GM23338 (cell line): ENCODE results near the gene SMIM31. TPM values are rescaled to one million over a fixed set of nuclear protein-coding genes. Genes with fewer than 3 reads are reported as not detected.
A peak's percentile ranks its signal among the peaks of the same experiment; 100 is the strongest.

ENCODE experiments used
- ATAC-seq: fragments of 200-7000 bp; cut with Tn5 transposase; 3 replicates; pipeline ENCODE4 v1.9.1; 2020
- DNase-seq: peaks from one replicate; pipeline ENCODE4 v3.0.0-alpha.2; 2015; ENCODE audit warnings: low spot score
- H2AFZ ChIP-seq: fragments of 200-600 bp; sonication (generic); 2 replicates; pipeline ENCODE4 v1.8.0; 2016; ENCODE audit warnings: antibody characterized with exemption, mild to moderate bottlenecking, moderate library complexity
- H3F3A ChIP-seq: fragments of 200-600 bp; sonication (generic); replicated peaks from 2 replicates; pipeline ENCODE4 v1.8.0; 2017; ENCODE audit warnings: antibody characterized with exemption, mixed run types, low read depth
- H3K27ac ChIP-seq: fragments of 200-600 bp; sonication (generic); 2 replicates; pipeline ENCODE4 v1.6.1; 2016; ENCODE audit warnings: low read depth
- H3K27me3 ChIP-seq: fragments of 200-600 bp; sonication (generic); 2 replicates; pipeline ENCODE4 v1.8.0; 2016; ENCODE audit warnings: mild to moderate bottlenecking, mixed run types, moderate library complexity; ENCODE audit not compliant: insufficient read depth
- H3K36me3 ChIP-seq: fragments of 200-600 bp; sonication (generic); 2 replicates; pipeline ENCODE4 v1.8.0; 2016; ENCODE audit warnings: mild to moderate bottlenecking; ENCODE audit not compliant: insufficient read depth
- H3K4me1 ChIP-seq: fragments of 200-600 bp; sonication (generic); 2 replicates; pipeline ENCODE4 v1.8.0; 2016; ENCODE audit warnings: mild to moderate bottlenecking, moderate library complexity; ENCODE audit not compliant: insufficient read depth
- H3K4me2 ChIP-seq: fragments of 200-600 bp; sonication (generic); 2 replicates; pipeline ENCODE4 v1.7.1; 2017; ENCODE audit warnings: mixed run types
- H3K4me3 ChIP-seq: fragments of 200-600 bp; sonication (generic); 2 replicates; pipeline ENCODE4 v1.6.1; 2016; ENCODE audit warnings: mixed run types
- H3K79me2 ChIP-seq: fragments of 200-600 bp; sonication (generic); replicated peaks from 2 replicates; pipeline ENCODE4 v1.8.0; 2017; ENCODE audit warnings: mild to moderate bottlenecking; ENCODE audit not compliant: insufficient read depth
- H3K9me2 ChIP-seq: fragments of 200-600 bp; sonication (generic); 2 replicates; pipeline ENCODE4 v1.8.0; 2017; ENCODE audit not compliant: insufficient read depth
- H4K20me1 ChIP-seq: fragments of 200-600 bp; sonication (generic); replicated peaks from 2 replicates; pipeline ENCODE4 v1.8.0; 2017; ENCODE audit warnings: mild to moderate bottlenecking; ENCODE audit not compliant: insufficient read depth
- H3K27ac Mint-ChIP-seq: 2 replicates; pipeline ENCODE4 v1.8.0; 2020; ENCODE audit warnings: inconsistent platforms, mild to moderate bottlenecking, moderate library complexity, mixed read lengths
- H3K27me3 Mint-ChIP-seq: 3 replicates; pipeline ENCODE4 v1.8.0; 2022; ENCODE audit warnings: low read depth, mild to moderate bottlenecking, moderate library complexity, mixed read lengths, inconsistent platforms; ENCODE audit not compliant: insufficient read depth, poor library complexity
- H3K36me3 Mint-ChIP-seq: 3 replicates; pipeline ENCODE4 v1.8.0; 2021; ENCODE audit warnings: low read depth, mild to moderate bottlenecking, inconsistent platforms, moderate library complexity, mixed read lengths
- H3K4me1 Mint-ChIP-seq: 3 replicates; pipeline ENCODE4 v1.8.0; 2020; ENCODE audit warnings: mild to moderate bottlenecking, inconsistent platforms, mixed read lengths
- H3K4me3 Mint-ChIP-seq: 3 replicates; pipeline ENCODE4 v1.8.0; 2021; ENCODE audit warnings: moderate library complexity, mild to moderate bottlenecking, inconsistent platforms, mixed read lengths
- H3K9me3 Mint-ChIP-seq: 3 replicates; pipeline ENCODE4 v1.8.0; 2020; ENCODE audit warnings: moderate library complexity, mild to moderate bottlenecking, inconsistent platforms, mixed read lengths
- CTCF ChIP-seq, 2 experiments: fragments of 200-600 bp in 1 of 2; sonication (generic) in 1 of 2; conservative IDR thresholded peaks; 2 replicates each; pipeline versions ENCODE4 v1.5.1 to v1.6.1; 2016 to 2017; ENCODE audit warnings: antibody characterized with exemption in 2 of 2, low read depth in 2 of 2, mild to moderate bottlenecking in 2 of 2, moderate library complexity in 1 of 2
- EZH2 ChIP-seq: fragments of 200-600 bp; sonication (generic); IDR thresholded peaks from one replicate; pipeline ENCODE4 v1.8.0; 2017; ENCODE audit warnings: antibody characterized with exemption, mild to moderate bottlenecking, low read depth; ENCODE audit not compliant: unreplicated experiment
- NANOG ChIP-seq: IDR thresholded peaks from 2 replicates; pipeline ENCODE4 v1.6.1; 2016; ENCODE audit warnings: antibody characterized with exemption, borderline replicate concordance
- POLR2AphosphoS5 ChIP-seq: IDR thresholded peaks from 2 replicates; pipeline ENCODE4 v1.6.1; 2016; ENCODE audit warnings: antibody characterized with exemption, low read depth
- REST ChIP-seq: IDR thresholded peaks from one replicate; pipeline ENCODE4 v1.6.1; 2018; ENCODE audit warnings: antibody characterized with exemption; ENCODE audit not compliant: unreplicated experiment
- ZNF114 ChIP-seq: fragments of 250-450 bp; sonication (Bioruptor Pico); IDR thresholded peaks from 2 replicates; pipeline ENCODE4 v1.5.0; 2020; ENCODE audit warnings: mild to moderate bottlenecking, moderate library complexity
- ZNF462 ChIP-seq: fragments of 250-450 bp; sonication (Bioruptor Pico); IDR thresholded peaks from 2 replicates; pipeline ENCODE4 v1.5.0; 2020; ENCODE audit warnings: mild to moderate bottlenecking, moderate library complexity
- polyA plus RNA-seq: library from polyadenylated mRNA; unstranded; fragments of >200 nt; fragmentation: Nextera tagmentation; extraction: Ambion mirVana; gene quantifications from 2 replicates; pipeline ENCODE4 v1.2.1, GENCODE V29; 2016
- total RNA-seq: library from RNA; depleted of rRNA; stranded (reverse); fragments of >200 nt; shearing (Covaris generic); gene quantifications from 2 replicates; pipeline ENCODE4 v1.2.3, GENCODE V29; 2014

The SMIM31 gene
- total and polyA plus RNA-seq, 2 experiments from 2014 or later: not detected

GRCh38 chr4:164734484-164734883, 19.4 kb upstream of the SMIM31 start:
- Histone ChIP-seq H3K4me2 (no peak overlapping the region), H3K36me3 (no peaks in the 10 kb centered on the region), H3K9me2 (no peaks in the 10 kb centered on the region), H3K27ac (no peak overlapping the region), H3K79me2 (no peaks in the 10 kb centered on the region), H3K4me3 (no peak overlapping the region), H3F3A (no peaks in the 10 kb centered on the region), H3K4me1 (no peaks in the 10 kb centered on the region), H2AFZ (peak overlapping the region; percentile 95), H4K20me1 (no peaks in the 10 kb centered on the region), H3K27me3 (no peaks in the 10 kb centered on the region)
- H3K4me1 Mint-ChIP-seq: no peaks in the 10 kb centered on the region
- H3K27me3 Mint-ChIP-seq: no peaks in the 10 kb centered on the region
- TF ChIP-seq REST: no peak
- TF ChIP-seq NANOG: no peak
- H3K9me3 Mint-ChIP-seq: no peaks in the 10 kb centered on the region
- no peak overlapping the region for H3K4me3 Mint-ChIP-seq
- DNase-seq (no peak), ATAC-seq (no peak)
- no peak overlapping the region for H3K27ac Mint-ChIP-seq
- H3K36me3 Mint-ChIP-seq: no peaks in the 10 kb centered on the region

- Mint-ChIP-seq H3K9me3 (peaks cover 25% of the 10 kb centered on the region), H3K4me3 (no peak overlapping the region), H3K27me3 (peaks cover 2% of the 10 kb centered on the region), H3K27ac (no peak overlapping the region), H3K4me1 (no peaks in the 10 kb centered on the region), H3K36me3 (peaks cover 14% of the 10 kb centered on the region; the same call in 2 of the 3 replicates)
- Histone ChIP-seq H3K27ac (no peak overlapping the region), H3K4me1 (no peaks in the 10 kb centered on the region), H3K27me3 (no peaks in the 10 kb centered on the region), H4K20me1 (no peaks in the 10 kb centered on the region), H3K9me2 (peaks cover 8% of the 10 kb centered on the region), H2AFZ (no peak overlapping the region), H3F3A (no peaks in the 10 kb centered on the region), H3K36me3 (0 out of 2 replicates have a peak, but pooled peaks cover 5% of the 10 kb centered on the region), H3K4me3 (no peak overlapping the region), H3K79me2 (no peaks in the 10 kb centered on the region), H3K4me2 (no peak overlapping the region)
- peak in 1 of 2 experiments; percentile 69; a peak in 3 of 4 replicates for TF ChIP-seq CTCF (conservative IDR thresholded peaks at IDR 0.05; ENCODE audit: low read depth in 2 of 2)
- no peak for TF ChIP-seq ZNF114 (CRISPR knock-in tag)
- TF ChIP-seq ZNF462: no peak
- no peak for TF ChIP-seq POLR2AphosphoS5
- no peak for TF ChIP-seq EZH2
- no peak for ATAC-seq
- DNase-seq: peak; percentile 57
Observed at GRCh38 chr4:164748375-164748774, 5.6 kb upstream of the SMIM31 start.
